ENCODE measurements around the gene LCT.

Gene LCT

DNA sequence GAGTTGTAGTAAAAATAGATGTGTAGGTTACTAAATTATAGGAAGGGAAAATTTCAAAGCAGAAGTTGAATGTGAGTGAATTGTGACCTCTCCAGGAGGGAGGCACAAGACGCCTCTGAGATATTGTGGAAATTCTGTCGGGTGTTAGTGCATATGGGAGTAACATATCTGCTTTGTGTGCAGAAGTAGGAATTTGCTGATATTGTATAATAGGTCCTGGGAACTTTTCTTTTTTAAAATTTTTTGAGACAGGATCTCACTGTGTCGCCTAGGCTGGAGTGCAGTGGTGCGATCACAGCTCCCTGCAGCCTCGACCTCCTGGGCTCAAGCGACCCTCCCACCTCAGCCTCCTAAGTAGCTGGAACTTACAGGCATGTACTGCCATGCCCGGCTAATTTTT lies 60.6 kb downstream of the LCT start:
- Mint-ChIP-seq H3K4me3 (no peak overlapping the region), H3K4me1 (ENCODE audit: low read depth in 2 of 2) (no peaks in the 10 kb centered on the region), H3K27me3 (no peaks in the 10 kb centered on the region), H3K27ac (no peak overlapping the region), H3K36me3 (ENCODE audit: insufficient read depth) (peaks cover 97% of the 10 kb centered on the region), H3K9me3 (no peaks in the 10 kb centered on the region)
- DNase-seq, result no peak
- no peak for ATAC-seq (replicated peaks)

- Mint-ChIP-seq H3K4me1 (ENCODE audit: low read depth in 2 of 2) (peaks cover 0 to under 1% of the 10 kb centered on the region in 2 donors), H3K27ac (peak overlapping the region in 1 of 2 donors; percentile 63), H3K27me3 (no peaks in the 10 kb centered on the region), H3K9me3 (no peaks in the 10 kb centered on the region), H3K36me3 (ENCODE audit: insufficient read depth) (peaks cover 97% of the 10 kb centered on the region), H3K4me3 (no peak overlapping the region)
- ATAC-seq (replicated peaks), result no peak
- DNase-seq, result no peak
Measured at GRCh38 chr2:135775420-135775819, 61.6 kb downstream of the LCT start.

- no peak overlapping the region for H3K27ac Mint-ChIP-seq
- H3K4me1 Mint-ChIP-seq (ENCODE audit: low read depth in 2 of 2), result peaks cover 0 to 4% of the 10 kb centered on the region in 2 donors
- no peaks in the 10 kb centered on the region for H3K9me3 Mint-ChIP-seq
- DNase-seq, result no peak
- peaks cover 99% of the 10 kb centered on the region for H3K36me3 Mint-ChIP-seq (ENCODE audit: insufficient read depth)
- no peak for ATAC-seq (replicated peaks)
- H3K27me3 Mint-ChIP-seq, result no peaks in the 10 kb centered on the region
- H3K4me3 Mint-ChIP-seq, result no peak overlapping the region
Measured at GRCh38 chr2:135773917-135774316, 63.1 kb downstream of the LCT start.

GRCh38 chr2:135773319-135773718 lies 63.7 kb downstream of the LCT start:
- Mint-ChIP-seq H3K27ac (peak overlapping the region in 1 of 2 donors; percentile 59), H3K36me3 (ENCODE audit: insufficient read depth) (peaks cover 99% of the 10 kb centered on the region), H3K27me3 (no peaks in the 10 kb centered on the region), H3K4me3 (no peak overlapping the region), H3K9me3 (no peaks in the 10 kb centered on the region), H3K4me1 (ENCODE audit: low read depth in 2 of 2) (peaks cover 0 to 4% of the 10 kb centered on the region in 2 donors)
- ATAC-seq (replicated peaks) (no peak), DNase-seq (no peak)

DNA sequence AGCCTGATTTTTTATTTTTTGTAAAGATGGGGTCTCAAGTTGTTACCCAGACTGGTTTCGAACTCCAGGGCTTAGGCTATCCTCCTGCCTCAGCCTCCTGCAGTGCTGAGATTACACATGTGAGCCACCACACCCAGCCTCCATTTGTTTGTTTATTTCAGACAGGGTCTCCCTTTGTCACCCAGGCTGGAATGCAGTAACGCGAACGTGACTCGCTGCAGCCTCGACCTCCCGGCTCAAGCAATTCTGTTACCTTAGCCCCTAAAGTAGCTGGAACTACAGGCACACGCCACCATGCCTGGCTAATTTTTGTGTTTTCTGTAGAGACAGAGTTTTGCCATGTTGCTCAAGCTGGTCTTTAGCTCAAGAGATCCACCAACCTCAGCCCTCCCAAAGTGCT lies 68.1 kb downstream of the LCT start:
- no peaks in the 10 kb centered on the region for H3K9me3 Mint-ChIP-seq
- no peaks in the 10 kb centered on the region for H3K27me3 Mint-ChIP-seq
- H3K4me3 Mint-ChIP-seq, result no peak overlapping the region
- ATAC-seq (replicated peaks) (no peak), DNase-seq (no peak)
- peaks cover 0 to 8% of the 10 kb centered on the region in 2 donors for H3K4me1 Mint-ChIP-seq (ENCODE audit: low read depth in 2 of 2)
- H3K36me3 Mint-ChIP-seq (ENCODE audit: insufficient read depth), result peaks cover 96% of the 10 kb centered on the region
- H3K27ac Mint-ChIP-seq, result no peak overlapping the region

DNA sequence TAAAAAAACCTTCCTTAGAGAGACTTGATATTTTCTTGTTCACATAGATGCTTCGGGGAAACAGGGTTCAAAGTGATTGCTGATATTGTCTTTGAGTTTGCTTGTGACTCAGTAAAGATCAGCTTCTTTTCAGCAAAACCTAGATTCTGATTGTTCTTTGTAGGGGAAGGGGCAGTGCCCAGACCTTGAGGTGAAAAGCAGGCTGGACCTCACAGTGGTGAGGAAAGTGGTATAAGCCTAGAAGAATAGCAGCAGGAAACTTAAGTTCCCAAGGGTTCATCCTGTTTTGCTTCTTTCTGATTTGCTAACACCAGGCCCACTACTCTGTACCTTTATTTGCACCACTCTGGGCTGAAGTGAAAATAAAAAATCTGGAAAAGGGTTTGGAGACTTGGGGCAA lies 74.5 kb downstream of the LCT start:
- ATAC-seq (replicated peaks), result no peak
- Mint-ChIP-seq H3K4me1 (ENCODE audit: low read depth in 2 of 2) (peaks cover 0 to 3% of the 10 kb centered on the region in 2 donors), H3K27ac (no peak overlapping the region)

GRCh38 chr2:135762022-135762421 lies 75.0 kb downstream of the LCT start:
- Mint-ChIP-seq H3K27ac (no peak overlapping the region), H3K9me3 (no peaks in the 10 kb centered on the region), H3K4me1 (ENCODE audit: low read depth in 2 of 2) (peaks cover 0 to under 1% of the 10 kb centered on the region in 2 donors), H3K4me3 (no peak overlapping the region), H3K27me3 (no peaks in the 10 kb centered on the region), H3K36me3 (ENCODE audit: insufficient read depth) (peaks cover 95% of the 10 kb centered on the region)
- ATAC-seq (replicated peaks) (no peak), DNase-seq (no peak)

More for the DNA sequence above, 74.5 kb downstream of the LCT start:
- H3K4me3 Mint-ChIP-seq, result no peak overlapping the region
- no peaks in the 10 kb centered on the region for H3K9me3 Mint-ChIP-seq
- no peak for DNase-seq
- peaks cover 95% of the 10 kb centered on the region for H3K36me3 Mint-ChIP-seq (ENCODE audit: insufficient read depth)
- H3K27me3 Mint-ChIP-seq, result no peaks in the 10 kb centered on the region

- peaks cover 90% of the 10 kb centered on the region for H3K36me3 Mint-ChIP-seq (ENCODE audit: insufficient read depth)
- no peak for DNase-seq
- no peak for ATAC-seq (replicated peaks)
- no peaks in the 10 kb centered on the region for H3K27me3 Mint-ChIP-seq
- no peak overlapping the region for H3K4me3 Mint-ChIP-seq
- H3K4me1 Mint-ChIP-seq (ENCODE audit: low read depth in 2 of 2), result peaks cover 0 to 3% of the 10 kb centered on the region in 2 donors
- no peak overlapping the region for H3K27ac Mint-ChIP-seq
- peaks cover 0 to 3% of the 10 kb centered on the region in 2 donors for H3K9me3 Mint-ChIP-seq
Measured at GRCh38 chr2:135756692-135757091, 80.3 kb downstream of the LCT start.

- Mint-ChIP-seq H3K9me3 (peaks cover 0 to 3% of the 10 kb centered on the region in 2 donors), H3K4me1 (ENCODE audit: low read depth in 2 of 2) (peaks cover 0 to 3% of the 10 kb centered on the region in 2 donors), H3K36me3 (ENCODE audit: insufficient read depth) (peaks cover 92% of the 10 kb centered on the region), H3K4me3 (no peak overlapping the region), H3K27ac (no peak overlapping the region), H3K27me3 (no peaks in the 10 kb centered on the region)
- no peak for ATAC-seq (replicated peaks)
- no peak for DNase-seq
Measured at GRCh38 chr2:135755573-135755972, 81.4 kb downstream of the LCT start.

GRCh38 chr2:135745545-135745944 lies 91.4 kb downstream of the LCT start:
- ATAC-seq (replicated peaks) (no peak), DNase-seq (no peak)
- peaks cover 0 to 2% of the 10 kb centered on the region in 2 donors for H3K9me3 Mint-ChIP-seq
- H3K4me1 Mint-ChIP-seq (ENCODE audit: low read depth in 2 of 2), result peaks cover 34 to 62% of the 10 kb centered on the region in 2 donors
- peak overlapping the region in 1 of 2 donors; percentile 21 for H3K4me3 Mint-ChIP-seq
- no peaks in the 10 kb centered on the region for H3K27me3 Mint-ChIP-seq
- peaks cover 66% of the 10 kb centered on the region for H3K36me3 Mint-ChIP-seq (ENCODE audit: insufficient read depth)
- H3K27ac Mint-ChIP-seq, result peak overlapping the region in 1 of 2 donors; percentile 50

- H3K27me3 Mint-ChIP-seq, result no peaks in the 10 kb centered on the region
- peak overlapping the region; percentile 17 to 96 for H3K4me3 Mint-ChIP-seq
- ATAC-seq (replicated peaks) (no peak), DNase-seq (no peak)
- H3K36me3 Mint-ChIP-seq (ENCODE audit: insufficient read depth), result peaks cover 60% of the 10 kb centered on the region
- H3K9me3 Mint-ChIP-seq, result peaks cover 0 to 2% of the 10 kb centered on the region in 2 donors
- peak overlapping the region in 1 of 2 donors; percentile 50 for H3K27ac Mint-ChIP-seq
- peaks cover 34 to 59% of the 10 kb centered on the region in 2 donors for H3K4me1 Mint-ChIP-seq (ENCODE audit: low read depth in 2 of 2)
Measured at GRCh38 chr2:135744760-135745314, 92.1 kb downstream of the LCT start.

DNA sequence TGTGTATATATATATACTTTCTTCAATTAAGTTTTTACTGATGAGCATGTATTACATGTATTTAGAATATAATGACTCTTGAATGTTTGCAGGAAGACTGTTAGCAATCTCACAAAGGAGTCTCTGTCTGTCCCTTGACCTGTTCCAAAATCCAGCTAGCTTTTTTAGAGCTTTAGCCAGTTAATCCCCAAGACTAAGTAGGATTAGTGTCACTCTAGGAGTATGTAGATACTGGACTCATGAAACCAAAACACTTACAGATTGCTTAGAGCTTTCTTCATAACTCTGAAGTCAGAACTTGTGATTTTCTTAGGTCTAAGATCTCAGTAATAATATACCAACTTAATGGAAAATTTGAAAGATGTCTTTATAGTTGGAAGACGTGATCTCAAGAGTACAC lies 93.1 kb downstream of the LCT start:
- peaks cover 32 to 53% of the 10 kb centered on the region in 2 donors for H3K4me1 Mint-ChIP-seq (ENCODE audit: low read depth in 2 of 2)

GRCh38 chr2:135742325-135742757 lies 94.6 kb downstream of the LCT start:
- DNase-seq, result peak in 2 of 3 experiments; percentile 40 to 52
- Mint-ChIP-seq H3K9me3 (peaks cover 0 to 2% of the 10 kb centered on the region in 2 donors), H3K4me1 (ENCODE audit: low read depth in 2 of 2) (peaks cover 29 to 45% of the 10 kb centered on the region in 2 donors), H3K36me3 (ENCODE audit: insufficient read depth) (peaks cover 35% of the 10 kb centered on the region), H3K27ac (peak overlapping the region; percentile 97 to 98), H3K4me3 (peak overlapping the region; percentile 92 to 96), H3K27me3 (no peaks in the 10 kb centered on the region)
- peak; percentile 18 for ATAC-seq (replicated peaks)

More for the DNA sequence above, 93.1 kb downstream of the LCT start:
- Mint-ChIP-seq H3K27me3 (no peaks in the 10 kb centered on the region), H3K36me3 (ENCODE audit: insufficient read depth) (peaks cover 50% of the 10 kb centered on the region), H3K27ac (peak overlapping the region in 1 of 2 donors; percentile 98), H3K4me3 (peak overlapping the region; percentile 17 to 96), H3K9me3 (peaks cover 0 to 2% of the 10 kb centered on the region in 2 donors)
- ATAC-seq (replicated peaks), result no peak
- no peak for DNase-seq

Data from effector memory CD8-positive, alpha-beta T cell (primary cell).